ENCODE results near the gene NRTN.
"Not testable (repeated sequence)": the region's sequence is repeated elsewhere in the genome, so short reads cannot be mapped to it uniquely, and the experiment has no call there.

NRTN gene

GRCh38 chr19:5804516-5805461 lies at the start of gene NRTN:
Gene NRTN (plus strand): TSS chr19:5805067. CDS start chr19:5824166, 19,099 bp downstream.
- no peak for ATAC-seq

- ATAC-seq: no peak
Measured at GRCh38 chr19:5762608-5763217, 42.2 kb upstream of the NRTN start.

- ATAC-seq: no peak
Measured at GRCh38 chr19:5765220-5765619, 39.6 kb upstream of the NRTN start.

- no peak for ATAC-seq
Measured at GRCh38 chr19:5767949-5768348, 36.9 kb upstream of the NRTN start.

- ATAC-seq: no peak
Measured at GRCh38 chr19:5772416-5772815, 32.5 kb upstream of the NRTN start.

- no peak for ATAC-seq
Measured at GRCh38 chr19:5773276-5773675, 31.6 kb upstream of the NRTN start.

GRCh38 chr19:5774921-5775320 lies 29.9 kb upstream of the NRTN start:
- no peak for ATAC-seq

- ATAC-seq: no peak
Measured at GRCh38 chr19:5775668-5776309, 29.1 kb upstream of the NRTN start.

GRCh38 chr19:5778402-5778801 lies 26.5 kb upstream of the NRTN start:
- ATAC-seq: no peak

GRCh38 chr19:5780916-5781315 lies 24.0 kb upstream of the NRTN start:
- not testable (repeated sequence) for ATAC-seq

- no peak for ATAC-seq
Measured at GRCh38 chr19:5782322-5782721, 22.5 kb upstream of the NRTN start.

- no peak for ATAC-seq
Measured at GRCh38 chr19:5782945-5783919, 21.6 kb upstream of the NRTN start.

- no peak for ATAC-seq
Measured at GRCh38 chr19:5784581-5785147, 20.2 kb upstream of the NRTN start, which contains the start of gene PRR22. Gene PRR22 (minus strand): TSS chr19:5784746. CDS start chr19:5784660, 86 bp downstream.

GRCh38 chr19:5785423-5785822 lies 19.4 kb upstream of the NRTN start:
- ATAC-seq: no peak

GRCh38 chr19:5786593-5787408 lies 18.1 kb upstream of the NRTN start:
- no peak for ATAC-seq

- ATAC-seq: no peak
Measured at GRCh38 chr19:5787409-5788182, 17.3 kb upstream of the NRTN start.

GRCh38 chr19:5788422-5788821 lies 16.4 kb upstream of the NRTN start:
- ATAC-seq: no peak

GRCh38 chr19:5789351-5789761 lies 15.5 kb upstream of the NRTN start:
- no peak for ATAC-seq

GRCh38 chr19:5789886-5790558 lies 14.8 kb upstream of the NRTN start:
- ATAC-seq: no peak
